T-helper 1 cell treated with Interleukin-12 subunit alpha and Interleukin-12 subunit beta and Interleukin-4 antibody, amounts not matched to agents 30 μg/mL and 1 μg/mL, for 36 hours (primary cell): ENCODE measurements around the gene GDF10.
A peak's percentile ranks its signal among the peaks of the same experiment; 100 is the strongest.

Source experiments
- H3K27ac Mint-ChIP-seq: one replicate; pipeline ENCODE4 v1.8.0; 2021; ENCODE audit warnings: mild to moderate bottlenecking, mixed read lengths
- H3K27me3 Mint-ChIP-seq: one replicate; pipeline ENCODE4 v1.8.0; 2021; ENCODE audit warnings: low read depth, mixed read lengths
- H3K36me3 Mint-ChIP-seq: one replicate; pipeline ENCODE4 v1.8.0; 2021; ENCODE audit warnings: low read depth, mixed read lengths
- H3K4me1 Mint-ChIP-seq: one replicate; pipeline ENCODE4 v1.8.0; 2021; ENCODE audit warnings: low read depth, mixed read lengths
- H3K4me3 Mint-ChIP-seq: one replicate; pipeline ENCODE4 v1.8.0; 2021; ENCODE audit warnings: mild to moderate bottlenecking, moderate library complexity, mixed read lengths
- H3K9me3 Mint-ChIP-seq: one replicate; pipeline ENCODE4 v1.8.0; 2021; ENCODE audit warnings: mixed read lengths

GDF10 gene

GRCh38 chr10:47261556-47261955, 38.4 kb upstream of the GDF10 start:
- Mint-ChIP-seq H3K36me3 (peaks cover 5% of the 10 kb centered on the region), H3K4me1 (peaks cover 59% of the 10 kb centered on the region), H3K27ac (peak overlapping the region; percentile 88), H3K4me3 (no peak overlapping the region), H3K9me3 (peaks cover 19% of the 10 kb centered on the region), H3K27me3 (no peaks in the 10 kb centered on the region)

- H3K27me3 Mint-ChIP-seq, result no peaks in the 10 kb centered on the region
- H3K9me3 Mint-ChIP-seq, result peaks cover 19% of the 10 kb centered on the region
- H3K4me3 Mint-ChIP-seq, result no peak overlapping the region
- H3K36me3 Mint-ChIP-seq, result peaks cover 5% of the 10 kb centered on the region
- H3K4me1 Mint-ChIP-seq, result peaks cover 53% of the 10 kb centered on the region
- H3K27ac Mint-ChIP-seq, result no peak overlapping the region
These were observed 37.1 kb upstream of the GDF10 start for GRCh38 chr10:47262606-47263533.

DNA sequence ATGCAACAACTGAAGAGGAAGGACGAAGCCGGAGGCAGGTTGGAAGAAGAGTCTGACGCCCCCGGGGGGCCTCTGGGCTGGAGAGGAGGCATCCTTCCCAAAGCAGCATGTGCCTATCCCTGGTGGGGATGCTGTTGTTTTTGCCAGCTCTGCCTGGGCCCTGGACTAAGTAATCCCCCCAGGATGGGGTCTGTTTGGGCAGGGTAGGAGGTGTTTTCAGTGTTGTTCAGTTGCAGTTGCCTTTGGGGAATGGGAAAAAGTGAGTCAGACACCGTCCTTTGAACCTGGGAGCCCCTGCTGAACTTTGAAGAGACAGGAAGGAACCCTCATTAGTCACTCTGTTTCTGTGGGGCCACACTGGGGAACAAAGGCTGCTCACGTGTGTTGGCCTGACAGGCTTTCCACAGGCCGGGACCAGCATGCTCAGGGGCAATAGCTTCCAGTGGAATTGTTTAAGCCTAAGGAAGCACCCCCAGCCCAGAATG, 35.2 kb upstream of the GDF10 start:
- Mint-ChIP-seq H3K4me3 (no peak overlapping the region), H3K9me3 (peaks cover 19% of the 10 kb centered on the region), H3K27ac (peak overlapping the region; percentile 65), H3K27me3 (no peaks in the 10 kb centered on the region), H3K4me1 (peaks cover 43% of the 10 kb centered on the region), H3K36me3 (peaks cover 5% of the 10 kb centered on the region)

DNA sequence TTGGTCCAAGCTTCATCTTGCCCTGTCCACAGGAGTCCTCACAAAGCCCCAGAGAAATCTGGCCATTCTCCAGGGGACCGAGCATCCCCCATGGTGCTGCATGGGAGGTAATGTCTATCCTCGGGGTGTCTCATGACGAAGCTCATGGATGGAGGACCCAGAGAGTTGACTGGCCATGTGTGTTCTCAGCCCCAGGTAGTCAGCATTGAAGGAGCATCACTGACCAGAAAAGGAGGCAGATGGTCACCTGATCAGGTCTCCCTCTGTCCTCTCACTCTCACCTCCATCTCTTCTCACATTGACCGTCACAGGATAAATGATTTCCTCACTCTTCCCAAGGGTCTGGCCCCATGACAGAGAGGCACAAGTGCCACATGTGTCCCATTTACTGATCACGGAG, 33.4 kb upstream of the GDF10 start:
- Mint-ChIP-seq H3K27me3 (peaks cover 6% of the 10 kb centered on the region), H3K4me3 (no peak overlapping the region), H3K4me1 (peaks cover 26% of the 10 kb centered on the region), H3K27ac (no peak overlapping the region), H3K9me3 (peaks cover 19% of the 10 kb centered on the region), H3K36me3 (no peaks in the 10 kb centered on the region)

DNA sequence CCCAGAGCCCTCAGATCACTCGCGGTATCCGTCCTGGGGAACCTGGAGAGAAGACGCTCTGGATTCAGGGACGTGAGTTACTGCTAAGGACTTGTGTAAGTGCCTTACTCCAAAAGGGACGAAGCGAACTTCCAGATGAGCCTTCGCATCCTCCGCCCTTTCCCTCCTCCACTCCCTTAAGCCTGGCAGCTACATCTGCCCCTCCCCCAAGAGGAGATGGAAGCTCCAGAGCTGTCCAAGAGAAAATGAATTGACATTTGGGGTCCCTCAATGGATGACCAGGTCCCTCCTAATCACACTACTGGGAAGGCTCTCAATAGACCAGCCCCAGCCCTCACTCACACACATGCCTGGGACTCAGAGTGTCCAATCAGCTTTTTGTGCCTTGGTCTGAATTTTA, 31.3 kb upstream of the GDF10 start:
- H3K4me3 Mint-ChIP-seq, result no peak overlapping the region
- peaks cover 23% of the 10 kb centered on the region for H3K9me3 Mint-ChIP-seq
- peaks cover 6% of the 10 kb centered on the region for H3K27me3 Mint-ChIP-seq
- no peaks in the 10 kb centered on the region for H3K36me3 Mint-ChIP-seq
- no peak overlapping the region for H3K27ac Mint-ChIP-seq
- peaks cover 17% of the 10 kb centered on the region for H3K4me1 Mint-ChIP-seq

DNA sequence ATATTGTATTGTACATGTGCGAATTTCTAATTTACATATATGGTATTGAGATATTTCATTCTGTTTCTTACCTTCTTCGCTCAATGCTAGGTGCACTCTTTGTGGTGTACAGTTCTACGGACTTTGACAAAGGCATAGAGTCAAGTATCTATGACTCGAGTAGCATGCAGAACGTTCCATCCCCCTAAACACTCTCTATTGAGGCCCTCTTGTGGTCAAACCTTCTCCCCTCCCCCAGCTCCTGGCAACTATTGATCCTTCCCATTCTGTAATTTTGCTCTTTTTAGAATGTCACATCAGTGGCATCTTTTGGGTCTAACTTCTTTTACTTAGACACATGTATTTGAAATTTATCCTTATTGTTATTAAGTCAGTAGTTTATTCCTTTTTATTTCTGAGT, 30.7 kb upstream of the GDF10 start:
- Mint-ChIP-seq H3K27ac (no peak overlapping the region), H3K36me3 (no peaks in the 10 kb centered on the region), H3K9me3 (peaks cover 20% of the 10 kb centered on the region), H3K4me3 (no peak overlapping the region), H3K27me3 (peaks cover 6% of the 10 kb centered on the region), H3K4me1 (peaks cover 14% of the 10 kb centered on the region)

DNA sequence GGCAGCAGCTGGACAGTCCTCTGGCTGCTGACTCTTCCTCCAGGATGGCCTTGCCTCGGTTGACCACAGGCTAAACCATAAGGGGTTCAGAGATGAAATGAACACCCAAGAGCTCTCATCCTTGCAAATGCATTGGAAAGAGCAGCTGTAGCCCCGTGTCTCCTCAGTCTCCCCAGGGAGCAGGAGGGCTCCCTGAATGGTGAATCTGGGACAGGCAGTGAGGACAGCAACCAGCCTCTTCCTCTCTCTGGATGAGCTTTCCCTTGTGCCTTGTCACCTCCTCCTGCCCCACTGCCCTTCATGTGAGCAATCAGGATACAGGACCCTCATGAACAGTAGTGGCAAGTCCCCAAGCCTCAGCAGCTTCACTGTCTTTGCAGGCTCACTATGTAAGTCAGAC, 23.9 kb upstream of the GDF10 start:
- Mint-ChIP-seq H3K27ac (no peak overlapping the region), H3K27me3 (peaks cover 6% of the 10 kb centered on the region), H3K9me3 (peaks cover 8% of the 10 kb centered on the region)

GRCh38 chr10:47276576-47277351, 23.2 kb upstream of the GDF10 start:
- Mint-ChIP-seq H3K27me3 (no peaks in the 10 kb centered on the region), H3K36me3 (no peaks in the 10 kb centered on the region), H3K4me1 (peaks cover 20% of the 10 kb centered on the region), H3K27ac (peak overlapping the region; percentile 27), H3K4me3 (no peak overlapping the region), H3K9me3 (peaks cover 8% of the 10 kb centered on the region)

More for the DNA sequence above, 23.9 kb upstream of the GDF10 start:
- H3K4me1 Mint-ChIP-seq, result peaks cover 20% of the 10 kb centered on the region
- H3K36me3 Mint-ChIP-seq, result no peaks in the 10 kb centered on the region
- no peak overlapping the region for H3K4me3 Mint-ChIP-seq

- Mint-ChIP-seq H3K27ac (peak overlapping the region; percentile 27), H3K9me3 (peaks cover 4% of the 10 kb centered on the region), H3K27me3 (no peaks in the 10 kb centered on the region), H3K36me3 (no peaks in the 10 kb centered on the region), H3K4me1 (peaks cover 20% of the 10 kb centered on the region), H3K4me3 (peak overlapping the region; percentile 43)
These were observed 22.4 kb upstream of the GDF10 start for GRCh38 chr10:47277352-47278151.

GRCh38 chr10:47278152-47278473, 21.9 kb upstream of the GDF10 start:
- Mint-ChIP-seq H3K36me3 (no peaks in the 10 kb centered on the region), H3K27me3 (no peaks in the 10 kb centered on the region), H3K4me1 (peaks cover 20% of the 10 kb centered on the region), H3K9me3 (no peaks in the 10 kb centered on the region), H3K4me3 (no peak overlapping the region), H3K27ac (no peak overlapping the region)

GRCh38 chr10:47278720-47279119, 21.3 kb upstream of the GDF10 start:
- H3K36me3 Mint-ChIP-seq, result no peaks in the 10 kb centered on the region
- H3K27ac Mint-ChIP-seq, result peak overlapping the region; percentile 12
- no peaks in the 10 kb centered on the region for H3K9me3 Mint-ChIP-seq
- H3K4me1 Mint-ChIP-seq, result peaks cover 20% of the 10 kb centered on the region
- no peak overlapping the region for H3K4me3 Mint-ChIP-seq
- H3K27me3 Mint-ChIP-seq, result no peaks in the 10 kb centered on the region

DNA sequence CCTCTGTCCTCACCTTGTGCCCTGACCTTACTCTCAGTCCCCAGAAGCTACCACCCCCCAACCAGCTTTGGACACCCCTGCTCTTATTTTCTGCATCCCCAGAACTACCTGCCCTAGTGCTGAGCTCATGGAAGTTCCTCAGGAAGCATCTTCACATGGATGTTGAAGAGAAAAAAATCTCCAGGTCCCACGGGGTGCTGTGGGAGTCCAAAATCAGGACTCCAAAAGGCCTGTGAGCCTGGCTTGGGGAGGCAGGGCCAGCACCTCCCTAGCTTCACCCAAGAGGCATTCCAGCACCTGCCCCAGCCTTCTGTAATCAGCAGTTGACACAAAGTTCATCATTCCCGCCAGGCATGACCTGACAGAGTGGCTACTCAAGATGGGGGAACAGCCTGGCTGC, 20.7 kb upstream of the GDF10 start:
- Mint-ChIP-seq H3K4me1 (peaks cover 20% of the 10 kb centered on the region), H3K27me3 (no peaks in the 10 kb centered on the region), H3K27ac (no peak overlapping the region), H3K4me3 (no peak overlapping the region), H3K36me3 (no peaks in the 10 kb centered on the region), H3K9me3 (no peaks in the 10 kb centered on the region)

DNA sequence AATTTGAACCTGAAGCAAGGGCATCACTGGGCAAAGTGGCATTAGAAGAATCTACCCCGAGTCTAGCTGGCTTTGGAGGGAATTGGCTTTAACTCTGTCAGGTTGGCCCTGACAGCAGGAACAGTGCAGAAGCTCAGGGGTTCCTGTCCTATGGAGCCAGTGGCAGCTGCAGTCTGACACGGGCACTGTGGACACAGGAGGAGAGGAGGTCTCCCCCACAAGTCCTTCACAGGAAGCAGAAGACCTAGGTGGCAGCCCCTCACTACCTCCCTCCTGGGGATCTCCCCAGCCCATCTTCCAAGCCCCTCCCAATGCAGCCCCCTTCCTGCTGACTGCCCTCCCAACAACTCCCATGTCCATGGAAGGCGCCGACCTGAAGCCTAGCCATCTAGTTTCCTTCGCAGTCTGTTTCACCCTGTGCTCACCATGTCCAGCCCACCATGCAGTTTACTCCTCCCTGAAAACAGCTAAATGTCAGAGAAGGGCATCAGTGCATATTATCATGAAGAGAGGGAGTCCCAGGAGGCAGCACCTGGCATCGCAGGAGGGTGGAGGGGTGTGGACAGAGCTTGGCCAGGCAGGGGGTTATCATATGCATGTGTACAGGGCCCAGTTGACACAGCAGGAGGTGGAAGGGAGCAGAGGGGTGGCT, 17.9 kb upstream of the GDF10 start:
- no peaks in the 10 kb centered on the region for H3K36me3 Mint-ChIP-seq
- H3K27me3 Mint-ChIP-seq, result no peaks in the 10 kb centered on the region
- H3K27ac Mint-ChIP-seq, result no peak overlapping the region
- peaks cover 27% of the 10 kb centered on the region for H3K4me1 Mint-ChIP-seq
- no peak overlapping the region for H3K4me3 Mint-ChIP-seq
- no peaks in the 10 kb centered on the region for H3K9me3 Mint-ChIP-seq

DNA sequence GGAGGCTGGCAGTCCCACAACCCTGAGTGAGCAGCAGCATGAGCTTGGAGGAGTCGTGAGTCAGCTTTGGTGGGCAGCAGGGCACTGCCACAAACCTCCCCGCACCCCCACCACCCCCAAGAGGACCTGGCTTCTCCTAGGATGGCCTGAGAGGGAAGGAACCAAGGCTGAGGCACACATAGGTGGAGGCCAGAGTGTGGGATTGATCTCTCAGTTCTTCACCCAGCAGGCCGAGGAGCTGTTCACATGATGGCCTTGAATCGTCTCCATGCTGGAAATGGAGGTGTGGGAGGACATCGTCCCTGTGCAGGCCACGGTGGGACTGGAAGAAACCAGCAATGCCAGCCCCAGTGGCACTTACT, 17.4 kb upstream of the GDF10 start:
- Mint-ChIP-seq H3K4me3 (no peak overlapping the region), H3K4me1 (peaks cover 22% of the 10 kb centered on the region), H3K9me3 (no peaks in the 10 kb centered on the region), H3K27me3 (no peaks in the 10 kb centered on the region), H3K27ac (no peak overlapping the region), H3K36me3 (no peaks in the 10 kb centered on the region)
